Activated CD8-positive, alpha-beta memory T cell treated with anti-CD3 and anti-CD28 coated beads, Interleukin-2, amount 50 U/mL, for 4 hours (primary cell): ENCODE data around the gene CFD.
"Not testable (repeated sequence)": the region's sequence is repeated elsewhere in the genome, so short reads cannot be mapped to it uniquely, and the experiment has no call there.

Experiments used
- DNase-seq: peaks from one replicate; pipeline ENCODE4 v3.0.0-alpha.2; 2020

Gene CFD

DNA sequence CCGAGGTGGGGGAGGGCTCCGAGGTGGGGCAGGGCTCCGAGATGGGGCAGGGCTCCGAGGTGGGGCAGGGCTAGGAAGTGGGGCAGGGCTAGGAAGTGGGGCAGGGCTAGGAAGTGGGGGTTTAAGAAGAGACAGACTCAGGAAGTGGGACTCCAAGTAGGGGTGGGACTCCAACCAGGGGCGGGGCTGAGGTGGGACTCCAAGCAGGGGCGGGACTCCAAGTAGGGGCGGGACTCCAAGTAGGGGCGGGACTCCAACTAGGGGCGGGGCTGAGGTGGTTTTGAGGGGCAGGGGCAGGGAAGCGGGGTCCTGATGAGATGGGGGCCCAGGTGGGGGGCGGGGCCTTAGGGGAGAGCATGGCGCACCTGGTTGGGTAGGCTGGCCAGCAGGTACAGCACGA, 13.6 kb downstream of the CFD start:
- peak; percentile 59 for DNase-seq

DNA sequence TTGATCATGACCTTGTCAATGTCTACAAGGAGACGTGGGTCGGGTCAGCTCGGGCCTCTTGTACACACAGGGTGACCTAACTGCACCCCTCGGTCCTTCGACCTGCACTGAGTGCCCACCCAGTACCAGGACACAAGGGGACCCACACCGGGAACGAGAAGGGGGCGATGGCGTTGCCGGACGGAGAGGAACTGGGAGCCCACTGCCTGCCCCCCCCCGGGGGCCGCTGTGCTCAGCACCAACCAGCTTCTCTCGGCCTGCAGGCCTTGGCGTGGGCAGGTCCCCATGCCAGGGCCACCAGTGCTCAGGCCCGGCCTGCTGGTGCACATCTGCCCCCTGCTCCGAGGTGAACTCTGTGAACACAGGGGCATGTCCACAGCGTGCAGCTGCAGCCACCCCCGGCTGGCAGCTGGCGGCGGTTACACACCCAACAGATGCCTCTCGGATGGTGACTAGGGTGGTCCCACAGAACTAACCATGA, 14.1 kb downstream of the CFD start:
- no peak for DNase-seq

DNA sequence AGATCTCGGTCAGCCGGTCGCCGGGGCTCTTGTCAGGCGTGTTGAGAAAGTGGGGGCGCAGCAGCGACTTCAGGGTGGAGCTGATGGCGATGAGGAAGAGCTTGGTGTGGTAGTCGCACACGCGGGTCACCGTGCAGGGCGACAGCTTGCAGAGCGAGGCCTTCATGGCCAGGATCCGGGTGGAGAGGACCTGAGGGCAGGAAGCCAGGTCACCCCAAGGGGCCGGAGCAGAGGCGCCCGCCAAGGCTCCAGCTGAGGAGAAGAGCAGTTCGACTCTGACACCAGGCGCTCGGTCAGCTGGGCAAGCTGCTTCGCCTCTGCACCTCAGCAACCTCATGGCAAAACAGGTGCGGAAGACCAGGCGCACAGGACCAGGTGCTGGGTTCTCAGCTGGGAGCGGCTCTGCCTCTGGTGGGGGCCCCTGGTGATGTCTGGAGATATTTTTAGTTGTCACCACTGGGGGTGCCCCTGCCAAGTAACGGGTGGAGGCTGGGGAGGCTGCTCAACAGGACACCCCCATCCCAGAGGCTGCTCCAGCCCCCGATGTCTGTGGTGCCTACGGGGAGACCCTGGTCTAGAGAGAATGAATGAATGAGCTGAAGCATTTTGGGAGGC, 15.9 kb downstream of the CFD start:
- no peak for DNase-seq

DNA sequence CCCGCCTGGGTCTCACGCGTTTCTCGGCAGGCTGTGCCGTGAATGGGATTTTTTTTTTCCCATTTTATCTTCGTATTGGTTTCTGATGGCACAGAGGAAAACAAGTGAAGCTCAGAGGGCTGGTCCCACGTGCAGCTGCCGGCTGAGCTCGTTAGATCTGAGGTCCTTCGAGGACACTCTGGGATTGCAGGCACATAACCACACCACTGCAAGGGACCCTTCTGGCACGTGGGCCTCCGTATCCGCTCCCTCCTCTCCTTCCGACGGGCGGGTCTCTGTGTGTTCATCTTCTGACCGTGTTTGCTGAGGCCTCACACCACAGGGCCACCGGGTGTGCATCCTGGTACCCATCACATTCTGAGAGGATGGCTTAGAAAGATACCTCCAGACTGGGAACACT, 16.6 kb downstream of the CFD start:
- no peak for DNase-seq

DNA sequence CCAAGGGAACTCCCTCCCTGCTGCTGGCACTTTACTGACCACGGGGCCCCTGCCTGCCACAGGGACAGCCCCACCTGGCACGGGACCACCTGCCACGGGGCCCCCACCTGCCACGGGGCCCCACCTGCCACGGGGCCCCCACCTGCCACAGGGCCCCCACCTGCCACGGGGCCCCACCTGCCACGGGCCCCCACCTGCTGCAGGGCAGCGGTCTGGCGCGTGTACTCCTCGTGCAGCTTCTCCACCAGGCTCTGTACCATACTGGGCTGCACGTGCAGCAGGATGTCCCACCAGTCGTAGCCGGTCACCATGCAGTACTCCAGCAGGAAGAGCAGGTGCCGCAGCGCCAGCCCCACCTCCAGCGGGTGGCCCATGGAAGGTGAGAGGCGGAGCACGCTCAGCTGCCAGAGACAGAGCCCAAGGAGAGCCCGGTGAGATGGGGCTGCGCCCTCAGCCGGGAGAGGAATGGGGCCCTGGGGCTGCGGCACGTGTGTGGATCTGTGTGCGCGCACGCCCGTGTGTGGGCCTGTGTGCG, 17.4 kb downstream of the CFD start:
- no peak for DNase-seq

DNA sequence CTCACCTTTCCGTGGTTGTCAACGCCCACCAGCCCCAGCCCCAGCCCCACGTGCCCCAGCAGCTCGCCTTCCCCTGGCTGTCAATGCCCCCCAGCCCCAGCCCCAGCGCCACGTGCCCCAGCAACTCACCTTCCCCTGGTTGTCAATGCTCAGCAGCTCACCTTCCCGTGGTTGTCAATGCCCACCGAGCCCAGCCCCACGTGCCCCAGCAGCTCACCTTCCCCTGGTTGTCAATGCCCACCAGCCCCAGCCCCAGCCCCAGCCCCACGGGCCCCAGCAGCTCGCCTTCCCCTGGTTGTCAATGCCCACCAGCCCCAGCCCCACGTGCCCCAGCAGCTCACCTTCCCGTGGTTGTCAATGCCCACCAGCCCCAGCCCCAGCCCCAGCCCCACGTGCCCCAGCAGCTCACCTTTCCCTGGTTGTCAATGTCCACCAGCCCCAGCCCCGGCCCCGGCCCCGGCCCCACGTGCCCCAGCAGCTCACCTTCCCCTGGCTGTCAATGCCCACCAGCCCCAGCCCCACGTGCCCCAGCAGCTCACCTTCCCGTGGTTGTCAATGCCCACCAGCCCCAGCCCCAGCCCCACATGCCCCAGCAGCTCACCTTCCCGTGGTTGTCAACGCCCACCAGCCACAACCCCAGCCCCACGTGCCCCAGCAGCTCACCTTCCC, 18.7 kb downstream of the CFD start:
- not testable (repeated sequence) for DNase-seq

DNA sequence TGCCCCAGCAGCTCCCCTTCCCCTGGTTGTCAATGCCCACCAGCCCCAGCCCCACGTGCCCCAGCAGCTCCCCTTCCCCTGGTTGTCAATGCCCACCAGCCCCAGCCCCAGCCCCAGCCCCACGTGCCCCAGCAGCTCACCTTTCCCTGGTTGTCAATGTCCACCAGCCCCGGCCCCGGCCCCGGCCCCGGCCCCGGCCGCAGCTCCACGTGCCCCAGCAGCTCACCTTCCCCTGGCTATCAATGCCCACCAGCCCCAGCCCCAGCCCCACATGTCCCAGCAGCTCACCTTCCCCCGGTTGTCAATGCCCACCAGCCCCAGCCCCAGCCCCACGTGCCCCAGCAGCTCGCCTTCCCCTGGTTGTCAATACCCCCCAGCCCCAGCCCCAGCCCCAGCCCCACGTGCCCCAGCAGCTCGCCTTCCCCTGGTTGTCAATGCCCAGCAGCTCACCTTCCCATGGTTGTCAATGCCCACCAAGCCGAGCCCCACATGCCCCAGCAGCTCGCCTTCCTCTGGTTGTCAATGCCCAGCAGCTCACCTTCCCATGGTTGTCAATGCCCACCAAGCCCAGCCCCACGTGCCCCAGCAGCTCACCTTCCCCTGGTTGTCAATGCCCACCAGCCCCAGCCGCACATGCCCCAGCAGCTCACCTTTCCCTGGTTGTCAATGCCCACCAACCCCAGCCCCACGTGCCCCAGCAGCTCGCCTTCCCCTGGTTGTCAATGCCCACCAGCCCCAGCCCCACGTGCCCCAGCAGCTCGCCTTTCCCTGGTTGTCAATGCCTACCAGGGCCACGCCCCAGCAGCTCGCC, 19.5 kb downstream of the CFD start:
- DNase-seq = not testable (repeated sequence)

DNA sequence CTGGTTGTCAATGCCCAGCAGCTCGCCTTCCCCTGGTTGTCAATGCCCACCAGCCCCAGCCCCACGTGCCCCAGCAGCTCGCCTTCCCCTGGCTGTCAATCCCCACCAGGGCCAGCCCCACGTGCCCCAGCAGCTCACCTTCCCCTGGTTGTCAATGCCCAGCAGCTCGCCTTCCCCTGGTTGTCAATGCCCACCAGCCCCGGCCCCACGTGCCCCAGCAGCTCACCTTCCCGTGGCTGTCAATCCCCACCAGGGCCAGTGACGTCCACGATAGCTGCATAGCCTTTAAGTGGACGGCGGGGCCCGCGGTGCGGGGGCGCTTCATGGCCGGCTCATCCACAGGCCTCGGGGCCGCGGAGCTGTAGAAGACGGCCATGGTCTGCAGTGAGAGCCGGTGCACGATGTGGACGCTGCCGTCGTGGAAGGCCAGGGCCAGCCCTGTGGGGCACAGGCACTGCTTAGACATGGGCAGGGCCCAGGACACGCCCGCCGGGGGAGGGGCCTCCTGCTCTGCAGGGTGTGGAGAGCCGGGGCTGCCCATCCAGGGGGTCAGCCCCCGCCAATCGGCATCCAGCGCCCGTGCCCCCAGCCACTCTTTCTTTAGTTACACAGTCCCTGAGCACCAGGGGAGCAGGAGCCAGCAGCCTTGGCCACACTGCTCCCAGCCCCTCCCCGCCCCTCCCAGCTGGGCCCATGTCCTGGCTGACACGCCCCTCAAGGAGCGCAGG, 20.4 kb downstream of the CFD start:
- no peak for DNase-seq

DNA sequence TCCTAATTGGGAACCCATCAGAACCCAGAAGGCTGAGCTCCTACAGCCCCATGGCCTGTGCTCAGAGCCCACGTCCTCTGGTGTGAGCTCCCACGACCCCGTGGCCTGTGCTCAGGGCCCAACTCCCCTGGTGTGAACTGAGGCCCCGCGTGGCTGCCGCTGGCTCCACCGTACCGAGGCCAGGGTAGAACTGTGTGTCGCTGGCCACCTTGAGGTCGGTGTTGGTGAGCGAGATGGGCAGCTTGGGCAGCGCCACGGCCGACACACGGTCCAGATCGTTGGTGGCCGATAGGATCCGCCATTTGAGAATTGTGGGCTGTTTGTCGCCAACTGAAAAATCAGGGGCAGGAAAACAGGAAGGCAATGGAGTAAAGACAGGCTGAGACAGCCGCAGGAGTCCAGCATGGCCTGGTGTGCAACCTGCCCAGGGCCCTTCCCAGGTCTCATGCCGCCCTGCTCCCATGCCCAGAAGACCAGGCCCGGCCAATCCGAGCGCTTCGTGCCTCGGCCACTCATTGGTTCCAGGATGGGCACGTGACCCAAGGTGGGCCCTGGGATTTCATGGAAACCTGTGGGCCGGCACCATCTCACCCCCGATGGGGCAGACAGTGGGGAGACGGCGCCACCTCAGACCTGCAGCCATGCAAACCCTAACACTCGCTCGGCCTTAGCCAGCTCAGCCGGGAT, 22.1 kb downstream of the CFD start:
- DNase-seq = no peak

DNA sequence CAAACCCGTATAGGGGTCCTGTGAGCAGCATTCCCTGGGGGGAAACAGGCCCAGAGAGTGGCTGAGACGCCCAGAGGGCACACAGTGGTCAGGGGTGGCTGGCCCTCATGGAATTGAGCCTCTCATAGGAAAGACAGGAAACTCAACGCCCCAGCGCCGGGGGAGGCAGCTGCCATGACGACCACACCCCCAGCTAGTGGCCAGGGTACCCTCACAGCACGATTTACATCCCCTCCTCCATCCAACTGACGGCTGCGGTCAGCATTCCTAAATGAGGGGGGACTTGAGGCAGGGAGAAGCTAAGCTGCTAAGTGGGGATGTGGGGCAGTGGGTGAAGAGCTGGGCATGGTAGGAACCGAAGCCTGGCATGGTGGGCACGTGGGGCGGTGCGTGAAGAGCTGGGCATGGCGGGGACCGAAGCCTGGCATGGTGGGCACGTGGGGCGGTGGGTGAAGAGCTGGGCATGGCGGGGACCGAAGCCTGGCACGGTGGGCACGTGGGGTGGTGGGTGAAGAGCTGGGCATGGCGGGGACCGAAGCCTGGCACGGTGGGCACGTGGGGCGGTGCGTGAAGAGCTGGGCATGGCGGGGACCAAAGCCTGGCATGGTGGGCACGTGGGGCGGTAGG, 23.5 kb downstream of the CFD start:
- DNase-seq = no peak

DNA sequence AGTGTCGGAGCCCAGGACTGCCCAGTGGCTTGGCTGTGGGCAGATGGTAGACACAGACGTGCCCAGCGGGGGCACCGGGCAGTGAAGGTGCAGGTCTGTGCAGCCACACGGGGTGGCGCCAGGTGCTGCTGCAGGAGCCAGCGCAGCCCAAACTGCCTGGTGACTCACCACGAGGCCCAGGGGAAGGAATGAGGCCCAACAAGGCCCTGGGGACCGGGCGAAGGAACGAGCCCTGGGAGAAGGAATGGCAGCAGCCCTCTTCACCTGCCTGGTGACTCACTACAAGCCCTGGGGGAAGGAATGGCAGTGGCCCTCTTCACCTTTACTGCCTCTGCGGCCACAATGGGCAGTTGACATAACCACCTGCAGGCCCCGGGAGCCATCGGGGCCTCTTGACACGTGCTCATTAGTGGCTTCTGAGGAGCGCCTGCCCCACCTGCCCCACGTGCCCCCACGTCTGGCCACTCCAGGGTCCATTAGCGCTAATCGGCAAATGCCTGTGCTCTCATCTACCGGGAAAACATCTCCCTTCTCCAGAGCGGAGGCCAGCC, 24.3 kb downstream of the CFD start:
- no peak for DNase-seq

DNA sequence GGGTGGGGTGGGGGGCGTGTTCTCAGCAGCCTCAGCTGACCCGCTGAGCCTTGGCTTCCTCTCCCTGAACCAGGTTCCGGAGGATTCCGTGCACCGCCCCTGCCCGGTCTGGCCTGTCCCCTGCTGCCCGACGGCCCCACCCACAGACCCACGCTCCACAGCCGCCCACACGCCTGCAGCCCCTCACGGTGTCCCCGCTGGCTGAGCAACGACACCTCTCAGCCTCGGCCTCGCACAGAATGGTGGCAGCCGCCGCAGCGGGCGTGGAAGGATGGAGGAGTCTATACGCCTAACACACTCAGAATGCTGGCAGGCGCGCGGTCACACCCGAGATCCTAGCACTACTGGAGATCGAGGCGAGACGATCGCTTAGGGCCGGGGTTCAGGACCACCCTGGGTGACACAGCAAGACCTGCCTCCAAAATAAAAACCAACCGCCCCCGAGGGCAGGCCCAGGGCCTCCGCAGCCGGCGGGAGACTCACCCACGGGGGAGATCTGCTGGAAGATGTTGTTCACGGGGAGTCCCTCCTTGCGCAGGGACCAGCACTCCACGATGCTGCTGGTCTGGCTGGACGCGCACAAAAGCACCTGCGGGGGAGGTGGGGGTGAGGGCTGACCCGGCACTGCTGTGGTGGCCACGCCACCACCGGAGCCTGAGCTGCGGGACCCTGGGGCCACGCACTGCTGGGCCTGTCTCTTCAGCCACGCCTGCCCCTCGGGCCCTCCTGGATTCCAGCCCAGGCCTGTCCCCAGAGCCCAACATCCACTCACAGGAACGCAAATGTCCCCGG, 25.2 kb downstream of the CFD start:
- DNase-seq = no peak

DNA sequence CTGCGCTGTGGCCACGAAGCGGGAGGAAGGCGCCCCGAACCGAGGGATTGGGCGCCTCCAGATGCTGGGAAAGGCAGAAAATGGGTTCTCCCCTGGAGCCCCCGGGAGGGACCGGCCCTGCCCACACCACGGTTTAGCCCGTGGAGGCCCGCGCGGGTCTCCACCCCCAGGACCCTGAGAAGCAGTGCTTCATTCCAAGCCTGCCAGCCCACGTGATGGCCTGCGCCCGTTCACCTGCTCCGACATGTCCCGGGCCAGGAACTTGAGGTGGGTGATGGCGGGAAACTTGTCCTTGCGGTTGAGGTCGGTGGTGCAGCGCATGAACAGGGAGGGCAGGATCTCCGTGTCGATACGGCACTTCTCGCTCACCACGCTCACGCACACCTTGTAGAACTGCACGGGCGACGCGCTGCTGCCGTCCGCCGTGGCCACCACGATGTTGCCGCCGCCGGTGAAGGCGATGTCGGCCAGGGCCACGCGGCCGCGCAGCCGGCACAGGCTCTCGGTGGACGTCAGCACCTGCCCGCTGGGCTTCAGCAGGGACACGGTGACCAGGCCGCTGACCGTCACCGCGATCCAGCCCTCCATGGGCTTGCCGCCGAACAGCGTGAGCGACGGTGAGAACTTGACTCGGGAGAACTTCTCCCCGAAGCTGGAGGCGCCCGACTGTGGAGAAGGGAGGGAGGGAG, 26.2 kb downstream of the CFD start:
- DNase-seq = no peak

DNA sequence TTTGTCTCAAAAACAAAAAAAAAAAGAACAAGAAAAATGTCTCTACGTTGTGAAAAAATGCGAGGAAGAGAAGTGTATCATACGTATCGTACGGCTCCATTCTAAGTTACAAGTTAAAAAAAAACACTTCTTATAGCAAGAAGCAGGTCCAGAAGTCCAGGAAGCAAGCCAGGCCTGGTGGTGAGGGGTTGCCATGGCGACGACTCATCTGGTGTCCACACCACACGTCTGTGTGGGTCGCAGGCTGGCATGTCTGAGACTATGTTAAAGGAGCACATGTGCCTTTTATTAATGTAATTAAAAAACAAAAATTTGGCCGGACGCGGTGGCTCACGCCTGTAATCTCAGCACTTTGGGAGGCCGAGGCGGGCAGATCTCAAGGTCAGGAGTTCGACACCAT, 27.6 kb downstream of the CFD start:
- DNase-seq = no peak

DNA sequence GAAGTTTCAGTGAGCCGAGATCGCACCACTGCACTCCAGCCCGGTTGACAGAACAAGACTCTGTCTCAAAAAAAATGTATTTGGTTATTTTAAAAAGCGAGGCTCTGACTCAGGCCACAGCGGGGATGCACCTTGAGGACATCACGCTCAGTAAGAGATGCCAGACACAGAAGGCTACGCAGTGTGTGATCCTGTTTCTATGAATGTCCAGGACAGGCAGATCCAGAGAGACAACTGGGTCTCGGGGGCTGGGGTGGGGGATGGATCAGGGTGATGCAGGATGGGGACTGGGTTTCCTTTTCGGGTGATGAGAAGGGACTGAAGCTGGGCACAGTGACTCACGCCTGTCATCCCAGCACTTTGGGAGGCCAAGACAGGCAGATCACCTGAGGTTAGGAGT, 28.1 kb downstream of the CFD start:
- no peak for DNase-seq

DNA sequence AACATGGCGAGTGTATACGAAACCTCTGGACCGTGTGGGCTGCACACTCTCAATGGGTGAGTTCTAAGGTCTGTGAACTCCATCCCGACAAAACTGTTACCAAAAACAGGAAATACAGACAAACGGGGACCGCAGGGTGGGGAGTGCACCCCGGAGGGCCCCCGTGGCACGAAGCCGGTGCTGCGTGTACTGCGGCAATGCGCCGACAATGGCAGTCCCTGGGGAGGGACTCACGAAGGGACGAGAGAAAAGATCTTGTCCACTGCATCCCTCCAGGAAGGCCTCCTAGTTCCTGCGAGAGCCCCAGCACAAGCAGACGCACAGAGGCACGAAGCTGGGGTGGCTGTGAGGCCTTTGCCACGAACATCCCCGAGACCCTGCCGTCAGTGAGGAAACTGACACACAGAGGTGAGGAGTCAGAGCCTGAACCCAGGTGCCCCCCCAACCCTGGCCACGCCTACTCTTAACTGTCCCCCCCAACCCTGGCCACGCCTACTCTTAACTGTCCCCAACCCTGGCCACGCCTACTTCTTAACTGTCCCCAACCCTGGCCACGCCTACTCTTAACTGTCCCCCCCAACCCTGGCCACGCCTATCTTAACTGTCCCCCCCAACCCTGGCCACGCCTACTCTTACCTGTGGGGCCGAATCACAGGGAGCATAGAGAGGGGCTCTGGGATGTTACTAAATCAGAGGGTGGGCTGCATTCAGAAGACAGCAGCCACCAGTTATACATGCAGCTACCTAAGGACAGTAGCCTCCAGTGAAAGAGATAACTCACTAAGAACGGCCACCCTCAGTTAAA, 29.3 kb downstream of the CFD start:
- peak; percentile 47 for DNase-seq

DNA sequence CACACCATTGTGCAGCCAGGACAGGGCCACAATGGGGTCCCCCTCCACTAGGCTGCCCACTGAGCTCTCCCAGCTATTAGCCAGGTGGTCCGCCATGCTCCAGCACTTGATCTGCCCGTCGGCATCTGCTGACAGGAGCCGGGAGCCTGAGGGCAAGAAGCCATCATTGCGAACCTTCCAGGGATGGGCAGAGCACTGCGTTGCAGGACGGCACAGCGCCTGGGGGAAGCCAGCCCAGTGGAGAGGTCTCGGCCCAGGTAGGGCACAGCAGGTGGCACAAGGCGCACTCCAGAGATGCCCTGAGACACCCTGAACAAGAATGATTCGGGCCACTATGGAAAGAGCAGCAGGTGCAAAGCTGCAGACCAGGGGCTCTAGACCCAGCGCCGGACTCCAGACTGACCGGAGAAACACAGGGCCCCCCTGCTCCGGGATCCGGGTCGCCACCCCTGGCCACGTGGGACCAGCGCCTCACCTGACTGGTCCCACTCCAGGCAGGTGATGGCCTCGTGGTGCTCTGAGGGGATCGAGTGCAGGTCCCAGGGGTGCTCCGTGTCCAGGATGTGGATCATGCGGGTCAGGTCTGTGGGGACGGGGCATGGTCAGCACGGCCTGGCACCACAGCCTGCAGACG, 30.3 kb downstream of the CFD start:
- no peak for DNase-seq

DNA sequence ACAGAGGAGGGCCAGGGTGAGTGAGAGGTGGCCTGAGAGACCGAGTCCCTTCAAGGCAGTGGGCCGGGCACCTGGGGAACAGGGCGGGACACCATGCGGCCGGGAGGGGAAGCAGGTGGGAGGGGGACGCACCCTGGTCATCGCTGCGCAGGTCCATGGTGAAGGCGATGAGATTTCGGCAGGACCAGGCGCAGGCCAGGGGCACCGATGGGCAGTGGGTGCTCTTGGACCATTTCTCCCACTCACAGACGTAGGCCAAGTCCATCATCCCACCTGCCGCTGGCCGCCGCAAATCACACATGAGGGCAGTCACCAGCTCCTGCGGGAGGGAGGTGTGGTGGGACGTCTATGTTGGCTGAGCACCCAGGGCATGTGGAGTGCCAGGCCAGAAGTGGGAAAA, 31.4 kb downstream of the CFD start:
- DNase-seq = no peak
